ENCODE results near the gene BMP5. TPM values are rescaled to one million over a fixed set of nuclear protein-coding genes. Genes with fewer than 3 reads are reported as not detected.
A peak's percentile ranks its signal among the peaks of the same experiment; 100 is the strongest.

The BMP5 gene
- total and polyA plus RNA-seq, 4 donors, result 1.2 to 88.7 (median 6.4) TPM

DNA sequence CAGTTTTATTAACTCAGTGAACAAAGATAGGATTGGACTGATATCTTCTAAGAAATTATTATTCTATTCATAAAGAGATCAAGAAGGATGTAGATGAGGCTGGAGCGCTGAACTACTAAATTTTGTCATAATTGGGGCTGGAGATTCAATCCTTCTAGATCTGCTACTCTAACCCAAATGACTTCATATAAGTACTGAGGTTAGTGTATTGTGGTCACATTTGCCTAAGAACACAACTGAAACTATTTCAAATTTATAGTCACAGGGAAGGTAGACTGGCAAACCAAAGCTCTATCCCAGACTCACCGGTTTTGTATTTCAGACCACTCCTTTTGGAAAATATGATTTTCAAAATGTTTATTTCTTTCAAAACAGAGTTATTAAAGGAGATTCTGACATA, 96.7 kb downstream of the BMP5 start:
- TF ChIP-seq, protein P1, sequence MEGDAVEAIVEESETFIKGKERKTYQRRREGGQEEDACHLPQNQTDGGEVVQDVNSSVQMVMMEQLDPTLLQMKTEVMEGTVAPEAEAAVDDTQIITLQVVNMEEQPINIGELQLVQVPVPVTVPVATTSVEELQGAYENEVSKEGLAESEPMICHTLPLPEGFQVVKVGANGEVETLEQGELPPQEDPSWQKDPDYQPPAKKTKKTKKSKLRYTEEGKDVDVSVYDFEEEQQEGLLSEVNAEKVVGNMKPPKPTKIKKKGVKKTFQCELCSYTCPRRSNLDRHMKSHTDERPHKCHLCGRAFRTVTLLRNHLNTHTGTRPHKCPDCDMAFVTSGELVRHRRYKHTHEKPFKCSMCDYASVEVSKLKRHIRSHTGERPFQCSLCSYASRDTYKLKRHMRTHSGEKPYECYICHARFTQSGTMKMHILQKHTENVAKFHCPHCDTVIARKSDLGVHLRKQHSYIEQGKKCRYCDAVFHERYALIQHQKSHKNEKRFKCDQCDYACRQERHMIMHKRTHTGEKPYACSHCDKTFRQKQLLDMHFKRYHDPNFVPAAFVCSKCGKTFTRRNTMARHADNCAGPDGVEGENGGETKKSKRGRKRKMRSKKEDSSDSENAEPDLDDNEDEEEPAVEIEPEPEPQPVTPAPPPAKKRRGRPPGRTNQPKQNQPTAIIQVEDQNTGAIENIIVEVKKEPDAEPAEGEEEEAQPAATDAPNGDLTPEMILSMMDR (IDR thresholded peaks at IDR 0.05; ENCODE audit: control extremely low read depth, extremely low read depth), result no peak
- DNase-seq, result no peak
- no peaks in the 10 kb centered on the region for H3K27me3 ChIP-seq (ENCODE audit: control insufficient read depth in 3 of 3, insufficient read depth in 3 of 3, low read length in 2 of 3)
- H3K36me3 ChIP-seq (ENCODE audit: control insufficient read depth in 4 of 4, insufficient read depth in 4 of 4, low read length in 4 of 4), result peaks cover 0 to 13% (median 0%) of the 10 kb centered on the region in 4 donors
- WGBS, 2 donors, result 81 to 93% methylated on average over 2 of the region's 2 CpGs
- peaks cover 0 to 33% (median 10%) of the 10 kb centered on the region in 5 donors for H3K4me1 ChIP-seq (ENCODE audit: control insufficient read depth in 5 of 5, insufficient read depth in 5 of 5, low read length in 5 of 5)
- no peak for ATAC-seq (ENCODE audit: insufficient read depth, low FRiP score)
- H3K9ac ChIP-seq (ENCODE audit: insufficient read depth in 1 of 2, low read length in 2 of 2), result no peak overlapping the region
- no peaks in the 10 kb centered on the region for H3K9me3 ChIP-seq (ENCODE audit: control insufficient read depth in 4 of 4, insufficient read depth in 3 of 4, low read length in 3 of 4)
- H3K4me3 ChIP-seq, result no peak overlapping the region
- no peak overlapping the region for H3K27ac ChIP-seq (ENCODE audit: low read depth in 1 of 2, low read length in 1 of 2)

DNA sequence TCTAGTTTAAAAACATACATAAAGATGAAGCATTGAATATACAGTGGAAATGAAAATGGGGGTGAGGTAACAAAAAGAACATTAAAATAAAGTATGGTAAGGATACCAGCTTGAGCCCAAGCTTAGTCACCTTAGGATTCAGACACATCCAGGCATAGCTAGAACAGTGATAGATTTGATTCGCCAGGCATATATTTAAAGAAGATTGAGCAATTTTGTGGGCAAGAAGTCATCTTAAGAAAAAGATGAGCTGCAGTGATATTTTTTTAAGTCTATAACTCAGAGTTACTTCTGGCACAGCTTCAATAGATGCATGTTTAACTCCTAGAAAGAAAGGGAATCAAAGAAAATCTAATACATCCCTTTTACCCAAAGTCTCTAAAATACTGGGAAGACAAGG, 97.9 kb downstream of the BMP5 start:
- Histone ChIP-seq H3K4me3 (no peak overlapping the region), H3K9me3 (ENCODE audit: control insufficient read depth in 4 of 4, insufficient read depth in 3 of 4, low read length in 3 of 4) (no peaks in the 10 kb centered on the region), H3K27ac (ENCODE audit: low read depth in 1 of 2, low read length in 1 of 2) (no peak overlapping the region), H3K27me3 (ENCODE audit: control insufficient read depth in 3 of 3, insufficient read depth in 3 of 3, low read length in 2 of 3) (no peaks in the 10 kb centered on the region), H3K4me1 (ENCODE audit: control insufficient read depth in 5 of 5, insufficient read depth in 5 of 5, low read length in 5 of 5) (peaks cover 0 to 29% (median 10%) of the 10 kb centered on the region in 5 donors), H3K9ac (ENCODE audit: insufficient read depth in 1 of 2, low read length in 2 of 2) (no peak overlapping the region), H3K36me3 (ENCODE audit: control insufficient read depth in 4 of 4, insufficient read depth in 4 of 4, low read length in 4 of 4) (peaks cover 0 to 24% (median 0%) of the 10 kb centered on the region in 4 donors)
- WGBS, 2 donors, result 77 to 88% methylated on average over 1 of the region's 1 CpG
- ATAC-seq (ENCODE audit: insufficient read depth, low FRiP score), result no peak
- no peak for DNase-seq
- TF ChIP-seq, protein P1 (IDR thresholded peaks at IDR 0.05; ENCODE audit: control extremely low read depth, extremely low read depth), result no peak

DNA sequence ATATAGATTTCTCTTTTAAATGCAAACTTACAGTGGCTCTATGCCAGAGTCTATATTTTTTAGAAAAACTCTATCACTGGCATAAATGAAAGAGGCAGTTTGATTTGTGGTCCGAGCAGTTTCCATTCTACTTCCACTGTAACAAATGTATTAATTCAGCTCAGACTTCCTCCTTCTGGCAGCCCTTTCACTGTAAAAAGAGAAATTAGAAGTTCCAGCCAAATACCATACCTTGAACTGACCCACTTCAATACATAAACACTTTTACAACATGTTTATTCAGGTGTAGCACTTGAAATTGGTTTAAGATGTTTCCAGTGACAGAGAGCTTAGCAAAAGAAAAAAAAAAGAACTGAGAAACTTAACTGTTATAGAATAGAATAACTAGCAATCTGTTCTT, 99.3 kb downstream of the BMP5 start:
- Histone ChIP-seq H3K4me1 (ENCODE audit: control insufficient read depth in 5 of 5, insufficient read depth in 5 of 5, low read length in 5 of 5) (peaks cover 0 to 29% (median 10%) of the 10 kb centered on the region in 5 donors), H3K4me3 (no peak overlapping the region), H3K36me3 (ENCODE audit: control insufficient read depth in 4 of 4, insufficient read depth in 4 of 4, low read length in 4 of 4) (peaks cover 0 to 31% (median 6%) of the 10 kb centered on the region in 4 donors), H3K9me3 (ENCODE audit: control insufficient read depth in 4 of 4, insufficient read depth in 3 of 4, low read length in 3 of 4) (no peaks in the 10 kb centered on the region), H3K27ac (ENCODE audit: low read depth in 1 of 2, low read length in 1 of 2) (no peak overlapping the region), H3K27me3 (ENCODE audit: control insufficient read depth in 3 of 3, insufficient read depth in 3 of 3, low read length in 2 of 3) (no peaks in the 10 kb centered on the region), H3K9ac (ENCODE audit: insufficient read depth in 1 of 2, low read length in 2 of 2) (no peak overlapping the region)
- TF ChIP-seq, protein P1 (IDR thresholded peaks at IDR 0.05; ENCODE audit: control extremely low read depth, extremely low read depth), result no peak
- ATAC-seq (ENCODE audit: insufficient read depth, low FRiP score) (no peak), DNase-seq (peak in 2 of 3 donors; percentile 50 to 57)
- 26 to 32% methylated on average over 1 of the region's 1 CpG for WGBS, 2 donors

DNA sequence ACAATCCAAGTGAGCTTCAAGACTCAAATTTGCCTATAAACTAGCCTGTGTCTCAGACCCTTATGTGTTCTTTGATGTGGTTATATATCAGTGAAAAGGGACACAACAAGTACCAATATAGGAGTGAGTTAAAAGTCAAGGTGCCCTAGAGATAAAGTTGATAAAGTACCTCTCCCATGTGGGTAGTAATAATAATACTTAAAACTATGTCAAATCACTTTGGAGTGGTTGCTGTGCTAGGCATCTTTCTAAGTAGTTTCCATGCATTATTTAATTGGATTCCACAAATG, 100.4 kb downstream of the BMP5 start:
- Histone ChIP-seq H3K4me3 (no peak overlapping the region), H3K27ac (ENCODE audit: low read depth in 1 of 2, low read length in 1 of 2) (no peak overlapping the region), H3K27me3 (ENCODE audit: control insufficient read depth in 3 of 3, insufficient read depth in 3 of 3, low read length in 2 of 3) (no peaks in the 10 kb centered on the region), H3K36me3 (ENCODE audit: control insufficient read depth in 4 of 4, insufficient read depth in 4 of 4, low read length in 4 of 4) (peaks cover 0 to 34% (median 8%) of the 10 kb centered on the region in 4 donors), H3K9me3 (ENCODE audit: control insufficient read depth in 4 of 4, insufficient read depth in 3 of 4, low read length in 3 of 4) (no peaks in the 10 kb centered on the region), H3K9ac (ENCODE audit: insufficient read depth in 1 of 2, low read length in 2 of 2) (no peak overlapping the region), H3K4me1 (ENCODE audit: control insufficient read depth in 5 of 5, insufficient read depth in 5 of 5, low read length in 5 of 5) (peaks cover 0 to 29% (median 10%) of the 10 kb centered on the region in 5 donors)
- ATAC-seq (ENCODE audit: insufficient read depth, low FRiP score), result peak; percentile 76
- DNase-seq, result no peak
- TF ChIP-seq, protein P1 (IDR thresholded peaks at IDR 0.05; ENCODE audit: control extremely low read depth, extremely low read depth), result no peak

Measured in lung (tissue), 12 donors.